NB4 (cell line): ENCODE results near the gene TFEB.

Experiments used
- CTCF ChIP-seq: IDR thresholded peaks from one replicate; pipeline ENCODE4 v1.5.1; 2012; ENCODE audit warnings: low read depth, low read length
- MAX ChIP-seq: IDR thresholded peaks from 2 replicates; pipeline ENCODE4 v1.6.1; 2011; ENCODE audit warnings: low read depth, low read length
- MYC ChIP-seq: IDR thresholded peaks from 2 replicates; pipeline ENCODE4 v1.6.1; 2011; ENCODE audit warnings: low read depth, low read length
- POLR2A ChIP-seq: IDR thresholded peaks from 2 replicates; pipeline ENCODE4 v1.6.1; 2011; ENCODE audit warnings: mild to moderate bottlenecking; ENCODE audit not compliant: insufficient read length; ENCODE audit errors: extremely low read depth

- TF ChIP-seq CTCF, result no peak
- no peak for TF ChIP-seq MYC
- TF ChIP-seq POLR2A, result no peak
- no peak for TF ChIP-seq MAX
Measured at GRCh38 chr6:41736186-41736733, 852 bp upstream of the TFEB start.
